GM23248 (cell line): ENCODE measurements around the gene ISL1.

Experiments
- EZH2 ChIP-seq: fragments of 200-600 bp; sonication (generic); IDR thresholded peaks from 2 replicates; pipeline ENCODE4 v1.6.1; 2018; ENCODE audit warnings: antibody characterized with exemption, mild to moderate bottlenecking; ENCODE audit not compliant: insufficient read depth, poor library complexity, severe bottlenecking
- EZH2phosphoT487 ChIP-seq: fragments of 200-600 bp; sonication (generic); IDR thresholded peaks from 2 replicates; pipeline ENCODE4 v1.6.1; 2018; ENCODE audit warnings: antibody characterized with exemption, moderate library complexity, mild to moderate bottlenecking, low read depth; ENCODE audit not compliant: insufficient read depth

DNA sequence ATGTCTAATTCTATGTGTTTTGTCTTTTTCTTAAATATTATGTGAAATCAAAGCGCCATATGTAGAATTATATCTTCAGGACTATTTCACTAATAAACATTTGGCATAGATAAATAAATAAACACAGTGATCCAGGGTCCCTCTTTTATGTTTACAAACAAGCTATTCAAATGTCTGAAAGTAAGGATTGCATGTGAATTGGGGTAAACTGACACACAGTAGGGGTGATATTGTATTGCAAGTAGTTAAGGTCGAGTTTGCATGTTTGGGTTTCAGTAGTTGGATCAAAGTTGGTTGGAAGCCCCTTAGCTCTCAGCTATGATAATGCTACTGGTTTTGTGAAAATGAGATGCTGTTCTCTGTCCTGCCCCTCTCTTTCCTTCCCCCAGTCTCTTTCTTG, 11.4 kb downstream of the ISL1 start:
- TF ChIP-seq EZH2 (no peak), EZH2phosphoT487 (no peak)
